Stromal cell of bone marrow (primary cell): ENCODE results near the gene DMGDH.

ENCODE experiments used
- DNase-seq: peaks from one replicate; pipeline ENCODE4 v3.0.0-alpha.2; 2012; ENCODE audit warnings: low read depth

Gene DMGDH

GRCh38 chr5:79069488-79070349, at the start of gene DMGDH, which contains the start of gene BHMT2:
TSS of gene DMGDH (minus strand) at chr5:79069674. CDS start at chr5:79069620, 54 bp downstream.
TSS of gene BHMT2 (plus strand) at chr5:79069767. CDS start at chr5:79069783, 16 bp downstream.
- DNase-seq = peak; percentile 22

- no peak for DNase-seq
Measured at GRCh38 chr5:79112703-79113058, 43.2 kb upstream of the DMGDH start.

- DNase-seq = no peak
Measured at GRCh38 chr5:79111960-79112702, 42.7 kb upstream of the DMGDH start.

- DNase-seq = no peak
Measured at GRCh38 chr5:79111387-79111959, 42.0 kb upstream of the DMGDH start, which contains the start of gene BHMT. TSS of gene BHMT (plus strand) at chr5:79111809. CDS start at chr5:79111886, 77 bp downstream.

GRCh38 chr5:79109527-79110492, 40.3 kb upstream of the DMGDH start:
- no peak for DNase-seq

GRCh38 chr5:79108792-79109191, 39.3 kb upstream of the DMGDH start:
- no peak for DNase-seq

- DNase-seq = peak; percentile 4
Measured at GRCh38 chr5:79108086-79108485, 38.6 kb upstream of the DMGDH start.

GRCh38 chr5:79107020-79107796, 37.7 kb upstream of the DMGDH start:
- peak; percentile 52 for DNase-seq

- DNase-seq = no peak
Measured at GRCh38 chr5:79105868-79106267, 36.4 kb upstream of the DMGDH start.

- DNase-seq = no peak
Measured at GRCh38 chr5:79093762-79094161, 24.3 kb upstream of the DMGDH start.

- DNase-seq = no peak
Measured at GRCh38 chr5:79091064-79091463, 21.6 kb upstream of the DMGDH start.

GRCh38 chr5:79088507-79088906, 19.0 kb upstream of the DMGDH start:
- DNase-seq = no peak

GRCh38 chr5:79086116-79086515, 16.6 kb upstream of the DMGDH start:
- DNase-seq = no peak

GRCh38 chr5:79081779-79082178, 12.3 kb upstream of the DMGDH start:
- DNase-seq = no peak

- DNase-seq = no peak
Measured at GRCh38 chr5:79080804-79081203, 11.3 kb upstream of the DMGDH start.

- peak; percentile 7 for DNase-seq
Measured at GRCh38 chr5:79077680-79078365, 8.3 kb upstream of the DMGDH start.

- DNase-seq = no peak
Measured at GRCh38 chr5:79076819-79077218, 7.3 kb upstream of the DMGDH start.

- DNase-seq = no peak
Measured at GRCh38 chr5:79075646-79076426, 6.4 kb upstream of the DMGDH start.

- no peak for DNase-seq
Measured at GRCh38 chr5:79074641-79075040, 5.2 kb upstream of the DMGDH start.

- DNase-seq = no peak
Measured at GRCh38 chr5:79070350-79070667, 835 bp upstream of the DMGDH start.
